ENCODE measurements around the gene TATDN2. TPM values are rescaled to one million over a fixed set of nuclear protein-coding genes. Genes with fewer than 3 reads are reported as not detected.

TATDN2 gene
- total and polyA plus RNA-seq, 9 of the 15 experiments (the other 6 are each of a cell fraction or from before 2014, with no cell fraction given) = 5.2 to 44.7 (median 25.8) TPM

DNA sequence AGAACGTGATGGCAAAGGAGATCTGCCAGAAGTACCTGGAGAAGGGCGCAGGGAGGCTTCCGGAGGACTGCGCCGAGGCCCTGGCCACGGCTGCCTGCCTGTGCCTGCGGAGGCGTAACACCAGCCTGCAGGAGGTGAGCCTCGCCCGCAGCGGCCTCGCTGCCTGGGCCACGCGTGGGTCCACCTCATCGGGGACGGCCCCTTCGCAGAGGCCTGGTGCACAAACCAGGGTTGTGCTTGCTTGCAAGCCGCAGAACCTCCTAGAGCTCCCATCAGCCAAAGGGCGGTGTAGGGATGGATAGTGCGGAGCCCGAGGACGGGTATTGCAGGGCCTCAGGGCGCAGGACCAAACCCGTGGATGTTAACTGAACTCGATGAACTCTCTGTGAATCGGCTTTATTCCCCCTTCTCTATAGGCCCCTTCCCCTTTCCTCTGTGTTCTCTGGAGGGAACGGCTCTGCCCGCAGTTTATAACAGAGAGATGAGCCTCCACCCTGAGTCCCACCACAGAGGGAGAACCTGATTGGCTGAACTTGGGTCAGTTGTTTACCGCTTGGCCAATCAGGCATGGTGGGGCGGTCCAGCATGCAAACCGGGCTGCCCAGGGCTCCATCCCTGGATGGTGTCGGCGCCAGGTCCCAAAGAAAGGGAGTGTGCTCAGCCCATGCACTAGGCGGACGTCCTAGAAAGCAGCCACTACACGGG lies 13.6 kb upstream of the TATDN2 start (continued):
- TF ChIP-seq, protein P1, sequence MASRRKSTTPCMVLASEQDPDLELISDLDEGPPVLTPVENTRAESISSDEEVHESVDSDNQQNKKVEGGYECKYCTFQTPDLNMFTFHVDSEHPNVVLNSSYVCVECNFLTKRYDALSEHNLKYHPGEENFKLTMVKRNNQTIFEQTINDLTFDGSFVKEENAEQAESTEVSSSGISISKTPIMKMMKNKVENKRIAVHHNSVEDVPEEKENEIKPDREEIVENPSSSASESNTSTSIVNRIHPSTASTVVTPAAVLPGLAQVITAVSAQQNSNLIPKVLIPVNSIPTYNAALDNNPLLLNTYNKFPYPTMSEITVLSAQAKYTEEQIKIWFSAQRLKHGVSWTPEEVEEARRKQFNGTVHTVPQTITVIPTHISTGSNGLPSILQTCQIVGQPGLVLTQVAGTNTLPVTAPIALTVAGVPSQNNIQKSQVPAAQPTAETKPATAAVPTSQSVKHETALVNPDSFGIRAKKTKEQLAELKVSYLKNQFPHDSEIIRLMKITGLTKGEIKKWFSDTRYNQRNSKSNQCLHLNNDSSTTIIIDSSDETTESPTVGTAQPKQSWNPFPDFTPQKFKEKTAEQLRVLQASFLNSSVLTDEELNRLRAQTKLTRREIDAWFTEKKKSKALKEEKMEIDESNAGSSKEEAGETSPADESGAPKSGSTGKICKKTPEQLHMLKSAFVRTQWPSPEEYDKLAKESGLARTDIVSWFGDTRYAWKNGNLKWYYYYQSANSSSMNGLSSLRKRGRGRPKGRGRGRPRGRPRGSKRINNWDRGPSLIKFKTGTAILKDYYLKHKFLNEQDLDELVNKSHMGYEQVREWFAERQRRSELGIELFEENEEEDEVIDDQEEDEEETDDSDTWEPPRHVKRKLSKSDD (conservative IDR thresholded peaks at IDR 0.05; ENCODE audit: low read length) = no peak
- 0 out of 4 replicates have a peak, but pooled peaks of 1 of the 2 experiments have one; percentile 42 for TF ChIP-seq FOXK2 (conservative IDR thresholded peaks at IDR 0.05 in 1 of 2, IDR thresholded peaks at IDR 0.05 in 1 of 2; ENCODE audit: low read depth in 2 of 2)
- TF ChIP-seq CEBPG (CRISPR knock-in tag; IDR thresholded peaks at IDR 0.05) = no peak
- TF ChIP-seq CEBPG (tag; conservative IDR thresholded peaks at IDR 0.05 in 1 of 2, IDR thresholded peaks at IDR 0.05 in 1 of 2) = no peak
- TF ChIP-seq TAF1 (IDR thresholded peaks at IDR 0.05; ENCODE audit: control insufficient read depth, extremely low read depth, insufficient read depth, low read length, severe bottlenecking) = no peak
- TF ChIP-seq DPF2 (IDR thresholded peaks at IDR 0.05) = no peak
- peak; percentile 91 for TF ChIP-seq NFYB (IDR thresholded peaks at IDR 0.05; ENCODE audit: extremely low read depth, insufficient read length)
- TF ChIP-seq, protein P2, sequence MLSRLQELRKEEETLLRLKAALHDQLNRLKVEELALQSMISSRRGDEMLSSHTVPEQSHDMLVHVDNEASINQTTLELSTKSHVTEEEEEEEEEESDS (CRISPR knock-in tag; IDR thresholded peaks at IDR 0.05) = no peak
- no peak for TF ChIP-seq ZNF263 (CRISPR knock-in tag; IDR thresholded peaks at IDR 0.05; ENCODE audit: borderline replicate concordance)
- peak; percentile 65 for TF ChIP-seq ASH1L (IDR thresholded peaks at IDR 0.05; ENCODE audit: borderline replicate concordance, low read depth, partially characterized antibody)
- TF ChIP-seq MCM5 (IDR thresholded peaks at IDR 0.05; ENCODE audit: low read depth) = no peak
- no peak for TF ChIP-seq SIN3B (IDR thresholded peaks at IDR 0.05; ENCODE audit: low read depth)
- TF ChIP-seq POLR2A (conservative IDR thresholded peaks at IDR 0.05) = 0 out of 2 replicates have a peak, but pooled peaks have one; percentile 26
- TF ChIP-seq BRD9 (IDR thresholded peaks at IDR 0.05; ENCODE audit: low read depth, partially characterized antibody) = no peak
- TF ChIP-seq TOE1 (IDR thresholded peaks at IDR 0.05; ENCODE audit: borderline replicate concordance) = no peak
- TF ChIP-seq TOE1 (CRISPR knock-in tag; IDR thresholded peaks at IDR 0.05; ENCODE audit: borderline replicate concordance, low read depth) = no peak
- 0 out of 2 replicates have a peak, but pooled peaks have one; percentile 21 for TF ChIP-seq L3MBTL2 (IDR thresholded peaks at IDR 0.05)

Data from K562 (cell line).